H4 (cell line): ENCODE measurements around the gene CAMP. TPM values are rescaled to one million over a fixed set of nuclear protein-coding genes. Genes with fewer than 3 reads are reported as not detected.
A peak's percentile ranks its signal among the peaks of the same experiment; 100 is the strongest.

Experiments used
- DNase-seq: peaks from one replicate; pipeline ENCODE4 v3.0.0-alpha.2; 2015; ENCODE audit warnings: low spot score
- total RNA-seq: library from RNA; depleted of rRNA; stranded (reverse); fragments of >200 nt; shearing (Covaris generic); gene quantifications from 2 replicates; pipeline ENCODE4 v1.2.3, GENCODE V29; 2014

CAMP gene
- total RNA-seq, 1 experiment from 2014 or later: 0.15 TPM

- no peak for DNase-seq
Observed at GRCh38 chr3:48214225-48214624, 9.1 kb upstream of the CAMP start.

- no peak for DNase-seq
Observed at GRCh38 chr3:48215019-48215418, 8.3 kb upstream of the CAMP start.

GRCh38 chr3:48215466-48215865 is 7.8 kb upstream of the CAMP start:
- DNase-seq: no peak

GRCh38 chr3:48215876-48216275 is 7.4 kb upstream of the CAMP start:
- DNase-seq: no peak

- DNase-seq: no peak
Observed at GRCh38 chr3:48217449-48217848, 5.8 kb upstream of the CAMP start.

DNA sequence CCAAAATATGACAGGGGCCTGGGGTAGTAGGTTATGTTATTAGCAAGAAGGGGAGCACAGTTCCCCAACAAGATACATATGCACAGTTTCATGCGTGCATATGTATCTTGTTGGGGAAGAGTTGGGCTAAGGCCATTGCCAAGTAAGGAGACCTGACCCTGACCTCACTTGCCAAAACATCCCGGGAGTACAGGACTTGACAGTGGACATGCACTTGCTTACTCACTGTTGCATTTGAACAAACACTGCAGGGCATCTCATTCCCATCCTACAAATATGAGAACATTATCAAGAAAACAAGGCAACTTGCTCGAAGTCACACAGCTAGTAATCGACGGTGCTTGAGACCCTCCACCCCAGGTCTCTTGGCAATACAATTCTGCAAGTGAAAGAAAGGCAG is 4.8 kb upstream of the CAMP start:
- DNase-seq: no peak

- DNase-seq: no peak
Observed at GRCh38 chr3:48219543-48219942, 3.8 kb upstream of the CAMP start.

DNA sequence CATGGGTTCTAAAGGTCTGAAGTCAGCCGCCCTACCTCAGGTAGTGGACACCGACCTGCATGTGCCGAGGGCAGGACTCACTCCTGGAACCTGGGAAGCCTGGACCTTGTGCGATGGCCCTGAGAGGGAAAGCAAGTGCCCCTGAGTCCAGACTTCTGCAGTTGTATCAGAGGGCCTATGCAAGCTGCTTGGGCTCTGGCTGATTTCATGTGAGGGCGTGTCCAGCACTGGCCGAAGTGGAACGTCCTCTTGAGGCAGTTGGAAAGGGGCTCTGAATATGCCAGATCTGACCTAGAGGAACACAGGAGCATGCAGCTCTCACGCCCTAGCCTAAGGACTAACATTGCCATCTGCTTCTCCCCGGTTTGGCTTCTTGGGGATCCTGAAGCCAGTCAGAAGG is 2.5 kb upstream of the CAMP start:
- no peak for DNase-seq

DNA sequence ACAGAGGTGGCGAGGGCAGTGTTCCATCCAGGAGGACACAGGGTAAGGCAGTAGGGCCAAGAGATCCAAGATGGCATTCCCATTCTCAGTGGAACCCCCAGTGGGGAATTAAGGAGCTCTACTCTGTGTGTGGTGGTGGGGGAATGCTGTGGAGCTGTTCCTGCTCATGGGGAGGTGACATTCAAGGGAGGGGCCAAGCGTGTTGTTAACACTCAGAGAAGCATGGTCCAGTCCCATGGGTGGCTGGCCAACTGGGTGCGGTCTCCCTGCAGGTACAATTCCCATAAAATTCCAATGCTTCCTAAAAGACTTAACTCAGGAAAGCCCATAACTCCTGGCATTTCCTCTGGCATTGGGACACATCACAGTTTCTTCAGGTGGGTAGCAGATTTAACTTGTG is 2.3 kb downstream of the CAMP start:
- no peak for DNase-seq

DNA sequence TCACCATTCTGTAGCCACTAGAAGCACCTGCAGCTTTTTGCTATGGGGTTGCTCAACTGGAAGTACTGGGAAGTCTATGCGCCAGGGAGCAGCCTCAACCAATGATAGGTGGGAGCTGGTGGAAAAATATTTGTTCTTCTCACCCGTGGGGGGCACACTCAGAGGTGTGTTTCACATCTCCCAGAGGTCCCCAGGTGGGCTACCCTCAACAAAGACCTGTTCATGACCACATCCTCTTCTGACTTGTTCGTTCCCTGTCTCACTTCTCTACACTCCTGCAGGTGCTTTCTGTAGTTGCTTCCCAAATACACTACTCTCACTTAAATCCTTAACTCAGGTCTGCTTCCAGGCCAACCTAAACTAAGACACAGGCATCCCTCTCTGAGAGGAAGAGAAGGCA is 3.6 kb downstream of the CAMP start:
- no peak for DNase-seq

- no peak for DNase-seq
Observed at GRCh38 chr3:48232232-48232631, 8.9 kb downstream of the CAMP start.

DNA sequence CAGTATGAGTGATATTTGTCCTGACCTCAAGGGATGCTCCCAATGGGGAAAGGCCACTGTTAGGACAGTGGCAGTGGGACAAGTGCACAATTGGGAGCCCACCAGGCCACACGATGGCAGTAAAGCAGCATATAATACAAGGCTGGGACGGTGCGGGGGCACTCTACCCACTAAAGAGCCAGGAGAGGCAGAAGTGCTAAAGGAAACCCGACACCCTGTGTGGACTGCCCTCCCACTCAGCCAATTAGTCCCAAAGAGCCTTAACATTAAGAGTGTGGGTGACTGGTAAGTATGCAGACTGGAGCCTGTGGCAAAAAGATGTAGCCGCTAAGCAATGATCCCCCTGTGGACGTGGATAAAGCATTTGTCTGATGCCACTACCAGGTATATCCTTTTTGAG is 9.4 kb downstream of the CAMP start:
- peak; percentile 61 for DNase-seq

- DNase-seq: no peak
Observed at GRCh38 chr3:48233542-48233941, 10.2 kb downstream of the CAMP start.

DNA sequence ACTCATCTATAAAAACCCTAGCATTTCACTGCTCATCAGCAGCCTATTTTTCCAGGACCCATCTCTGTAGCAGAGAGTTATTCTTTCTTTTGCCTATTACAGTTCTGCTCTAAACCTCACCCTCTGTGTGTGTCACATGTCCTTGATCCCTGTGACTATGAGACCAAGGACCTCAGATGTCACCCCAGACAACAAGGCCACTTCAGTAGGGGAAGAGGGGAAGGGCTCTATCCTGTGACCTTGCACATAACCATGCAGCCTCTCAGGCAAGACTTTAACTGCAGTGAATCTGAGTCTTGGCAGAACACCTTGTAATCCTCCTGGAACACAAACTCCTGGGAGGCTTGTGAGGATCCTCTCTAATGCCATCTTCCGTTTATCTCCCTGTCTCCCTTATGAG is 13.2 kb downstream of the CAMP start:
- DNase-seq: no peak

GRCh38 chr3:48238531-48239085 is 15.3 kb downstream of the CAMP start:
- no peak for DNase-seq

GRCh38 chr3:48240000-48240963 is 17.0 kb downstream of the CAMP start:
- DNase-seq: no peak

DNA sequence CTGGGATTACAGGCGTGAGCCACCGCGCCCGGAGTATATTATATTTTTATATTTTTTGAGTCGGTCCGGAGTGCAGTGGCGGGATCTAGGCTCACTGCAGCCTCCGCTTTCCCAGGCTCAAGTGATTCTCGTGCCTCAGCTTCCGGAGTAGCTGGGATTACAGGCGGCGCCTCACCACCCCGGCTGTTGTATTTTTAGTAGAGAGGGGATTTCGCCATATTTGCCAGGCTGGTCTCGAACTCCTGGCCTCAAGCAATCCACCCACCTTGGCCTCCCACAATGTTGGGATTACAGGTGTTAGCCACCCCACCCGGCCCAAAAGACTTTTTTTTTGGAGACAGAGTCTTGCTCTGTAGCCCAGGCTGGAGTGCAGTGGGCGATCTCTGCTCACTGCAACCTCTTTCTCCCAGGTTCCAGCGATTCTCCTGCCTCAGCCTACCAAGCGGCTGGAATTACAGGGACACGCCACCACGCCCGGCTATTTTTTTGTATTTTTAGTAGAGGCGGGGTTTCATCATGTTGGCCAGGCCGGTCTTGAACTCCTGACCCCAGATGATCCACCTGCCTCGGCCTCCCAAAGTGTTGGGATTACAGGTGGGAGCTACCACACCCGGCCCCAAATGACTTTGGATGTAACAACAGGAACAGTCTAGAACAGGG is 18.6 kb downstream of the CAMP start:
- no peak for DNase-seq

GRCh38 chr3:48243886-48244285 is 20.6 kb downstream of the CAMP start:
- DNase-seq: no peak

GRCh38 chr3:48244461-48244860 is 21.2 kb downstream of the CAMP start:
- DNase-seq: no peak

- no peak for DNase-seq
Observed at GRCh38 chr3:48245136-48245535, 21.8 kb downstream of the CAMP start.

- no peak for DNase-seq
Observed at GRCh38 chr3:48247401-48247811, 24.1 kb downstream of the CAMP start.

- no peak for DNase-seq
Observed at GRCh38 chr3:48248095-48248850, 25.0 kb downstream of the CAMP start.
